Gastroesophageal sphincter (tissue), 3 donors: Measurements from ENCODE around the gene SH3BP5.

Source experiments
- CTCF ChIP-seq, 4 experiments: fragments of 200-600 bp in 2 of 4; fragments of 450-650 bp in 2 of 4; sonication (generic) in 1 of 4; IDR thresholded peaks; one replicate each; pipeline ENCODE4 v1.5.1; 2017 to 2019; ENCODE audit warnings: antibody characterized with exemption in 4 of 4, mild to moderate bottlenecking in 2 of 4, moderate library complexity in 2 of 4
- EP300 ChIP-seq: sonication (generic); formaldehyde crosslinking; IDR thresholded peaks from one replicate; pipeline ENCODE4 v1.6.1; 2017; ENCODE audit warnings: antibody characterized with exemption, mild to moderate bottlenecking
- POLR2AphosphoS5 ChIP-seq: sonication (generic); formaldehyde crosslinking; IDR thresholded peaks from one replicate; pipeline ENCODE4 v1.6.1; 2017; ENCODE audit warnings: antibody characterized with exemption

- no peak for TF ChIP-seq CTCF (IDR thresholded peaks at IDR 0.05)
- no peak for TF ChIP-seq EP300
- TF ChIP-seq POLR2AphosphoS5 = no peak
Observed at GRCh38 chr3:15336057-15336456, 3.7 kb upstream of the SH3BP5 start.
